Endothelial cell of hepatic sinusoid (primary cell): ENCODE results near the gene TEX35.

Source experiments
- in situ Hi-C: cut with HindIII; loops from 2 replicates; pipeline ENCODE4 v1.10.0; 2017; ENCODE audit warnings: low sequenced_read_pairs

Gene TEX35

DNA sequence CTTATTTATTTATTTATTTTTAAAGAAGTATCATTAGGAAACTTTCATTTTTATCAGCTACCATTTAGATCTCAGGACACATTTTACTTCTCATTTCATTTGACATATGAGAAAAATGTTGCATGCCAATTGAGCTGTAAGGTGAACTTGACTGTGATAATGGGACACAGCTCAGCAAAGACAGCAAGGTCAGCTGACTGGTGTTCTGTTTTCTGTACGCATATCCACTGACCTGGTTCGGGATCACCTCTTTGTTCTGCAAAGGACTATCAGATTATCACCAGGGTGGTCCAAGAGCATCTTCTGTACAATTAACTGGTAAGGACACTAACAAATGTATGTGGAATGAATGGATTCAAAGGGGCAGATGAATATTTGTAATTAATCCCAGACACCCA is 51.9 kb downstream of the TEX35 start:
- in situ Hi-C loops = loop anchor here (5.0 kb wide), 1 partner anchor 93 kb away; no protein-coding TSS in a partner anchor

DNA sequence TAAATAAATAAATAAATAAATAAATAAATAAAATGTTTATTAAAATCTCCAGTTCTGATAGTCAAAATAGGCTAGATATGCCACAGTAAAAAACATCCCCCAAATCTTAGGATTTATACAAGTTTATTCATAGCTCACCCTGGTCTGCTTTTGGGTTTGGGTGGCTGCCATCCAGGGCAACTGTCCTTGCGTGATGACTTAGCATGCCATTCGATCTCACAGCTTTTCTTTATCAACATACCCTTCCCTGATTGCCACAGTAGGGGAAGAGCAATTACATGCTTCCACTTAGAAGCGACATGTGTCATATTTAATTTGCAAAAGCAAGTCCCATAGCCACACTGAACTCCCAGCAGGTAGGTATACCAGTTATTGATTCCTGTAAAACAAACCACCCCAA is 52.7 kb downstream of the TEX35 start:
- in situ Hi-C loops = loop anchor here (5.0 kb wide), 1 partner anchor 92 kb away; no protein-coding TSS in a partner anchor

DNA sequence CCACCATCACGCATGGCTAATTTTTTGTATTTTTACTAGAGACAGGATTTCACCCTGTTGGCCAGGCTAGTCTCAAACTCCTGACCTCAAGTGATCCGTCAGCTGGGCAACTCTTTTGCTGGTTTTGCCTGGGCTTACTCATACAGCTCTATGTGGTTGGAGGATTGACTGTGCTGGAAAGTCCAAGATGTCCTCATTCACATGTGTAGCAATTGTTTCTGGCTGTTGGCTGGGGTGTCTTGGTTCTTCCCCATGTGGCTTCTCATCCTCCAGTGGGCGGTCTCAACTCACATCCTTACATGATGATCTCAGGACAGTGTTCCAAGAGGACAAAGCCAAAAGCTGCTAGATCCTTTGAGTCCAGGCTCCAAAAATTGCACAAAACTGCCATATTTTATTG is 53.3 kb downstream of the TEX35 start:
- in situ Hi-C loops = loop anchor here (5.0 kb wide), 1 partner anchor 91 kb away; no protein-coding TSS in a partner anchor

- in situ Hi-C loops = no loop called here
Measured at GRCh38 chr1:178571807-178572206, 58.9 kb downstream of the TEX35 start.
